Rectal smooth muscle tissue (tissue), 1 donor: ENCODE results near the gene APP.

Experiments
- H3K27ac ChIP-seq: one replicate; pipeline ENCODE4 v1.7.0; 2013; ENCODE audit warnings: low read depth, low read length, inconsistent platforms
- H3K27me3 ChIP-seq: one replicate; pipeline ENCODE4 v1.7.0; 2013; ENCODE audit warnings: low read length; ENCODE audit not compliant: control insufficient read depth, insufficient read depth
- H3K36me3 ChIP-seq: one replicate; pipeline ENCODE4 v1.7.0; 2013; ENCODE audit warnings: low read length; ENCODE audit not compliant: control insufficient read depth, insufficient read depth
- H3K4me1 ChIP-seq: one replicate; pipeline ENCODE4 v1.7.0; 2013; ENCODE audit warnings: low read length; ENCODE audit not compliant: control insufficient read depth, insufficient read depth
- H3K4me3 ChIP-seq: one replicate; pipeline ENCODE4 v1.7.0; 2013; ENCODE audit warnings: low read length
- H3K9ac ChIP-seq: one replicate; pipeline ENCODE4 v1.7.0; 2013; ENCODE audit warnings: low read length

The APP gene

GRCh38 chr21:26170471-26171257 lies at the start of gene APP:
Gene APP, minus strand, starts transcription at chr21:26170770. Its CDS starts 150 bp downstream, at chr21:26170620.
- Histone ChIP-seq H3K36me3 (no peaks in the 10 kb centered on the region), H3K4me1 (peaks cover 16% of the 10 kb centered on the region), H3K4me3 (peak within 1 kb of the TSS; percentile 88), H3K9ac (peak within 1 kb of the TSS; percentile 64), H3K27me3 (no peaks in the 10 kb centered on the region), H3K27ac (peak within 1 kb of the TSS; percentile 88)

- Histone ChIP-seq H3K27me3 (no peaks in the 10 kb centered on the region), H3K4me3 (no peak overlapping the region), H3K4me1 (no peaks in the 10 kb centered on the region), H3K27ac (no peak overlapping the region), H3K36me3 (no peaks in the 10 kb centered on the region), H3K9ac (no peak overlapping the region)
Observed at GRCh38 chr21:26212220-26212619, 41.6 kb upstream of the APP start.

- Histone ChIP-seq H3K27me3 (no peaks in the 10 kb centered on the region), H3K27ac (no peak overlapping the region), H3K36me3 (no peaks in the 10 kb centered on the region), H3K9ac (no peak overlapping the region), H3K4me1 (no peaks in the 10 kb centered on the region), H3K4me3 (no peak overlapping the region)
Observed at GRCh38 chr21:26210614-26211013, 40.0 kb upstream of the APP start.

- Histone ChIP-seq H3K4me1 (no peaks in the 10 kb centered on the region), H3K27me3 (no peaks in the 10 kb centered on the region), H3K36me3 (no peaks in the 10 kb centered on the region), H3K27ac (no peak overlapping the region), H3K9ac (no peak overlapping the region), H3K4me3 (no peak overlapping the region)
Observed at GRCh38 chr21:26207021-26207420, 36.5 kb upstream of the APP start.

GRCh38 chr21:26199456-26199855 lies 28.9 kb upstream of the APP start:
- H3K36me3 ChIP-seq: no peaks in the 10 kb centered on the region
- H3K4me1 ChIP-seq: no peaks in the 10 kb centered on the region
- no peak overlapping the region for H3K4me3 ChIP-seq
- H3K9ac ChIP-seq: no peak overlapping the region
- no peak overlapping the region for H3K27ac ChIP-seq
- no peaks in the 10 kb centered on the region for H3K27me3 ChIP-seq

GRCh38 chr21:26195708-26196107 lies 25.1 kb upstream of the APP start:
- no peaks in the 10 kb centered on the region for H3K36me3 ChIP-seq
- no peak overlapping the region for H3K27ac ChIP-seq
- no peak overlapping the region for H3K4me3 ChIP-seq
- H3K9ac ChIP-seq: no peak overlapping the region
- H3K27me3 ChIP-seq: no peaks in the 10 kb centered on the region
- H3K4me1 ChIP-seq: no peaks in the 10 kb centered on the region

- Histone ChIP-seq H3K4me1 (no peaks in the 10 kb centered on the region), H3K4me3 (no peak overlapping the region), H3K27ac (no peak overlapping the region), H3K27me3 (no peaks in the 10 kb centered on the region), H3K36me3 (no peaks in the 10 kb centered on the region), H3K9ac (no peak overlapping the region)
Observed at GRCh38 chr21:26194811-26195251, 24.3 kb upstream of the APP start.

- H3K27ac ChIP-seq: no peak overlapping the region
- H3K4me3 ChIP-seq: no peak overlapping the region
- no peaks in the 10 kb centered on the region for H3K4me1 ChIP-seq
- no peak overlapping the region for H3K9ac ChIP-seq
- no peaks in the 10 kb centered on the region for H3K27me3 ChIP-seq
- H3K36me3 ChIP-seq: no peaks in the 10 kb centered on the region
Observed at GRCh38 chr21:26194326-26194725, 23.8 kb upstream of the APP start.

- no peak overlapping the region for H3K9ac ChIP-seq
- H3K4me1 ChIP-seq: no peaks in the 10 kb centered on the region
- H3K27me3 ChIP-seq: no peaks in the 10 kb centered on the region
- no peak overlapping the region for H3K27ac ChIP-seq
- no peak overlapping the region for H3K4me3 ChIP-seq
- H3K36me3 ChIP-seq: no peaks in the 10 kb centered on the region
Observed at GRCh38 chr21:26191609-26192008, 21.0 kb upstream of the APP start.

GRCh38 chr21:26188422-26188821 lies 17.9 kb upstream of the APP start:
- no peaks in the 10 kb centered on the region for H3K4me1 ChIP-seq
- no peaks in the 10 kb centered on the region for H3K36me3 ChIP-seq
- no peak overlapping the region for H3K4me3 ChIP-seq
- no peaks in the 10 kb centered on the region for H3K27me3 ChIP-seq
- no peak overlapping the region for H3K27ac ChIP-seq
- H3K9ac ChIP-seq: no peak overlapping the region

- H3K27me3 ChIP-seq: no peaks in the 10 kb centered on the region
- H3K9ac ChIP-seq: no peak overlapping the region
- no peak overlapping the region for H3K4me3 ChIP-seq
- no peaks in the 10 kb centered on the region for H3K36me3 ChIP-seq
- no peaks in the 10 kb centered on the region for H3K4me1 ChIP-seq
- H3K27ac ChIP-seq: no peak overlapping the region
Observed at GRCh38 chr21:26185446-26185845, 14.9 kb upstream of the APP start.

- no peak overlapping the region for H3K9ac ChIP-seq
- no peaks in the 10 kb centered on the region for H3K36me3 ChIP-seq
- no peak overlapping the region for H3K4me3 ChIP-seq
- no peaks in the 10 kb centered on the region for H3K4me1 ChIP-seq
- no peak overlapping the region for H3K27ac ChIP-seq
- H3K27me3 ChIP-seq: no peaks in the 10 kb centered on the region
Observed at GRCh38 chr21:26185021-26185420, 14.5 kb upstream of the APP start.

GRCh38 chr21:26179501-26179900 lies 8.9 kb upstream of the APP start:
- no peak overlapping the region for H3K9ac ChIP-seq
- no peaks in the 10 kb centered on the region for H3K27me3 ChIP-seq
- no peak overlapping the region for H3K4me3 ChIP-seq
- H3K27ac ChIP-seq: no peak overlapping the region
- H3K4me1 ChIP-seq: no peaks in the 10 kb centered on the region
- no peaks in the 10 kb centered on the region for H3K36me3 ChIP-seq
